HUDEP-2 (cell line): ENCODE measurements around the gene HELZ2.
A peak's percentile ranks its signal among the peaks of the same experiment; 100 is the strongest.

Experiments
- DNase-seq, 76 experiments: peaks; one replicate each; lab custom pipeline; 2025; ENCODE audit not compliant: unreplicated experiment in 76 of 76; lab: John Stamatoyannopoulos, UW

Gene HELZ2

GRCh38 chr20:63597651-63598478 lies 23.8 kb upstream of the HELZ2 start:
- no peak for DNase-seq

- no peak for DNase-seq
Observed at GRCh38 chr20:63596423-63596822, 22.4 kb upstream of the HELZ2 start.

DNA sequence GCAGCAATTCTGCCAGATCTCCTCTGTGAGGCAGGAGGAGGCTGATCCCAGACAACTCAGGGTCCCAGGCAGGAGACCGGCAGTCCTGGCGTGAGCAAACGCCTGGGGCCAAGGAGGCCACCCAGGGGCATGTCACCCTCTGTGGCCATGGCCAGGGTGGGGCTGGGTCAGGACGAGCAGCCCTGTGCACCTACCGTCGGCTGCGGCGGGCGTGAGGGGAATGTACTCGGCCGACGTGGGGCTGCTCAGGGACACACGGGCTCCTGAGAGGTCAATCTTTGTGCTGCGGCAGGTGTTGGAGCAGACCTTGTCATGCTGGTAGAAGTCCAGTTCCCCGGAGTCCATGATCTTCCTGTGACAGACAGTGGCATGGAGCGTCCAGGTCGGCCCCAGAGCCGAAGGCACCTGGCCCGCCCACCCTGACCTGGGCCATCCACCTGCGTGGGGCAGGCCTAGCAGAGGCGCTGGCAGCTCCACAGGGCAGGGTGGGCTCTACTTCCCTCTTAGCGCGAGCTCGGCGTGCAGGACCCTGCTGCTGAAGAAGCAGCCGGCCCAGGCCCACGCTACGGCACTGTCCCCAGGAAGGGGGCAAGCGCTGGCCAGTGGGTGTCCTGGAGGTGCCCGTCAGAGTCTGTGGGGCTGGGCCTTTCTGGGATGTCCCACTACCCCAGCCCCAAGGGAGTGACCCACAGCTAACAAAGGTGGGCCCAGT lies 21.5 kb upstream of the HELZ2 start:
- no peak for DNase-seq

- no peak for DNase-seq
Observed at GRCh38 chr20:63594043-63594561, 20.1 kb upstream of the HELZ2 start.

DNA sequence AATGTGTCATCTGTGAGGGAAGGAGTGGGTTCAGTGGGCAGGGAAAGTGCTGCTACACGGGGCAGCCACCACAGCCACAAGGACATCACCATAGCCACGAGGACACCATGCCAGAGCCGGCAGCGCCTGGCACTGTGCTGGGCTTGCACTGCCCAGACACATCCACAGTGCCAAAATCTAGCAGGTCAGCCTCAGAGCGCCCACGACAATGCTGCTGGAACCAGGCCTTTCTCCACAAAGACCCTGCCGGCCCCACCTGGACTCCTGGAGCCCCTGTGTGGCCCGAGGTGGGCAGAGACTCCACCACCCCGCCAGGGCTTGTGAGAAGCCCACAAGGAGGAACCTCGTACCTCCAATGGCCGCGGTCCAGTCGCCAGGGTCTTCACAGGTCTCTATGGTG lies 18.6 kb upstream of the HELZ2 start:
- no peak for DNase-seq

- no peak for DNase-seq
Observed at GRCh38 chr20:63591786-63592355, 17.8 kb upstream of the HELZ2 start.

DNA sequence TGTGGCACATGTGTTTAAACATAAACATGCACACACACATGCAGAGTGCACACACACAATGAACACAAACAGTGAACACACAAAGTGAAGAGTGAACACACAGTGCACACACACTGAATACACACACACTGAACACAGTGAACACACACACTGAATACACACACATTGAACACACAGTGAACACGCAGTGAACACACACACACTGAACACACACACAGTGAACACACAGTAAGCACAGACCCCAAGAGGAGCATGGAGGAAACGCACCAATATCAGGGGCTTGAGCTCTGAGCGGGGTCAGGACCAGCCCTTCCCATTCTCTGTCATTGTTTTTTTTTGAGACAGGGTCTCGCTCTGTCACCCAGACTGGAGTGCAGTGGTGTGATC lies 17.1 kb upstream of the HELZ2 start:
- DNase-seq, result no peak

- DNase-seq, result no peak
Observed at GRCh38 chr20:63590218-63591146, 16.4 kb upstream of the HELZ2 start.

- no peak for DNase-seq
Observed at GRCh38 chr20:63589261-63590217, 15.5 kb upstream of the HELZ2 start.

- no peak for DNase-seq
Observed at GRCh38 chr20:63588641-63589041, 14.6 kb upstream of the HELZ2 start.

- DNase-seq, result no peak
Observed at GRCh38 chr20:63587776-63588591, 13.9 kb upstream of the HELZ2 start.

- DNase-seq, result no peak
Observed at GRCh38 chr20:63587256-63587655, 13.2 kb upstream of the HELZ2 start.

DNA sequence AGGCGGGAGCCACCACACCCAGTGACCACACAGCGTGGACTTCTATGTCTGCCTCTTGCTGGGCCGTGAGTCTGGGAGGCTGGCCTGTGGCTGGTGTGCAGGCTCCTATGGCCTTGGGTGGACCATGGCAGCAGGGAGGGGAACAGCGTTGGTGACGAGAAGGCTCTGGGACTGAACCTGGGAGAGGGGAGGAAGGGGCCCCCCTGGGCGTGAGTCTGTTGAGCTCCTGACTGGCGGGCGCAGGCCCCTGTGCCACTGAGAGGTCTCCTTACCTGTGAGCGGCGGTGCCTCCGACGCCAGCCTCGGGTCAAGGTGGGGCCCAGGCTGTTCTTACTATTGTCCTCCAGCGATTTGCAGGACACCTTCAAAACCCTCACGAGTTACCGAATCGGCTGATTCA lies 12.8 kb upstream of the HELZ2 start:
- no peak for DNase-seq

DNA sequence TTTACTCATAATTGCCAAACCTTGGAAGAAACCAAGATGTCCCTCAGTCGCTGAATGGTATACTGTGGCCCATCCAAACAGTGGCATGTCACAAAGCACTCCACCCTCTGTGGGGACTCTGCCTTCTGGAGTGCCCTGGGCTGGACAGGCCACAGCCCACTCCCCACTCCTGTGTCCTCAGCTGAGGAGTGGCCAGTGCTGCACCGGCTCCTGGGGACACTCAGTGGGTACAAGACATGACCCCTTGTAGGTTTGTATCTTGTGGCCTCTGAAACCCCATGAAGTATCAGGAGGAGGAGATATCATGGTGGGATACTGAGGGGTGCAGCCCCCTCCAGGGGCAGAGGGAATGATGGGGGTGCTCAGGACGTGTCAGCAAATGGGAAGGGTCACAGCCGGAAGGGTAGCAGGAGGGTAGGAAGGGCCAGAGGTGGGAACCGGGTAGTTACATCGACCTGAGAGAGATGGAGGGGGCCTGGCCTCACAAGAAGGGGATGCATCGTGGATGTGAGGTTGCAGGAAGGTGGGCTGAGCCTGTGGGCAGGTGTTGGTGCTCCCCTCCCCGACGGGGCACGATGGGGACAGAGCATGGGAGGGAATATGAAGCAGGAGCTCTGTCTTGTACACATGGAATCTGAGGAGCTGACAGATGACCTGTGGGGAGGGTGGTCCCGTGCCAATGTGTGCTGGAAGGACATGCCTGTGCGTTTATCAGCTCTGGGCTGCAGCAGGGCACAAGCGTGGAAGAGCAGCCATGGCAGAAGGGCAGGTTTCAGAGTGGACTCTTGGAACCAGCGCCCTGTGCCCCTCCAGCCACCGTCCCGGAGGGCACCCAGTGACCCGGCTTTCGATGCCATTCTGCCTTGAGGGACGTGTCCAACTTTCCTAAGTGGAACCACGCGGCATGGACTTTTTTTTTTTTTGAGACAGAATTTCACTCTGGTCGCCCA lies 11.9 kb upstream of the HELZ2 start:
- no peak for DNase-seq

DNA sequence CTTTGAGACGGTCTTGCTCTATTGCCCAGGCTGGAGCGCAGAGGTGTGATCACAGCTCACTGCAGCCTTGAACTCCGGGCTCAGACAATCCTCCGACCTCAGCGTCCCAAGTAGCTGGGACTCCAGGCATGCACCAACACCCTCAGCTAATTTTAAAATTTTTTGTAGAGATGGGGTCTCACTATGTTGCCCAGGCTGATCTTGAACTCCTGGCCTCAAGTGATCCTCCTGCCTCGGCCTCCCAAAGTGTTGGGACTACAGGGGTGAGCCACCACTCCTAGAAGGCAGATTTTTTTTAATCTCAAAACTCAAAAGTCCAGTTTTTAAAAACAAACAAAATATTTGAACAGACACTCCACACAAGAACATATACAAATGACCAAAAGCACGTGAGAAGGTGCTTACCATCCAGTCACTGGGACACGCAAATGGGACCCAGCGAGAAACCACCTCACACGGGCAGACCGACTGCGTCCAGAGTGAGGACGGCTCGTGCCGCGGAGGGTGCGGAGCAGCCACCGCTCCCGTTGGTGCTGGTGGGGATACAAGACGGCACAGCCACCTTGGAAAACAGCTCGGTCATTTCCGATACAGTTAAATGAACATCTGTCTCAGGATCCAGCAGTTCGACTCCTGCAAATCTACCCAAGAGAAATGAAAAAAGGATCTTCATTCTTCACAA lies 8.5 kb upstream of the HELZ2 start:
- DNase-seq, result no peak

- DNase-seq, result peak in 3 of 76 experiments; percentile 2 to 32 (median 21)
Observed at GRCh38 chr20:63580796-63581461, 6.9 kb upstream of the HELZ2 start.
